Activated CD4-positive, alpha-beta T cell treated with anti-CD3 and anti-CD28 coated beads, Interleukin-2, amount 10 ng/mL, durations not matched to agents 24 days and 14 days (primary cell): ENCODE measurements around the gene CFAP77. TPM values are rescaled to one million over a fixed set of nuclear protein-coding genes. Genes with fewer than 3 reads are reported as not detected.

ENCODE experiments used
- DNase-seq: peaks from one replicate; pipeline ENCODE4 v3.0.0; 2022
- H3K27ac Mint-ChIP-seq: one replicate; pipeline ENCODE4 v1.8.0; 2022; ENCODE audit warnings: mild to moderate bottlenecking, mixed read lengths
- H3K27me3 Mint-ChIP-seq: one replicate; pipeline ENCODE4 v1.8.0; 2022; ENCODE audit warnings: mixed read lengths
- H3K36me3 Mint-ChIP-seq: one replicate; pipeline ENCODE4 v1.8.0; 2022; ENCODE audit warnings: low read depth, mild to moderate bottlenecking, mixed read lengths
- H3K4me1 Mint-ChIP-seq: one replicate; pipeline ENCODE4 v1.8.0; 2021; ENCODE audit warnings: mixed read lengths
- H3K4me3 Mint-ChIP-seq: one replicate; pipeline ENCODE4 v1.8.0; 2022; ENCODE audit warnings: mild to moderate bottlenecking, moderate library complexity, mixed read lengths
- H3K9me3 Mint-ChIP-seq: one replicate; pipeline ENCODE4 v1.8.0; 2021; ENCODE audit warnings: mixed read lengths
- intact Hi-C: fragments of 100-400 bp; cut with micrococcal nuclease; formaldehyde crosslinking; loops from one replicate; pipeline ENCODE4 v1.15.1; 2023
- total RNA-seq: library from RNA; stranded (reverse); gene quantifications from 2 replicates; pipeline ENCODE4 v1.2.3, GENCODE V29; 2022

The CFAP77 gene
- total RNA-seq, 1 donor from 2014 or later = not detected

DNA sequence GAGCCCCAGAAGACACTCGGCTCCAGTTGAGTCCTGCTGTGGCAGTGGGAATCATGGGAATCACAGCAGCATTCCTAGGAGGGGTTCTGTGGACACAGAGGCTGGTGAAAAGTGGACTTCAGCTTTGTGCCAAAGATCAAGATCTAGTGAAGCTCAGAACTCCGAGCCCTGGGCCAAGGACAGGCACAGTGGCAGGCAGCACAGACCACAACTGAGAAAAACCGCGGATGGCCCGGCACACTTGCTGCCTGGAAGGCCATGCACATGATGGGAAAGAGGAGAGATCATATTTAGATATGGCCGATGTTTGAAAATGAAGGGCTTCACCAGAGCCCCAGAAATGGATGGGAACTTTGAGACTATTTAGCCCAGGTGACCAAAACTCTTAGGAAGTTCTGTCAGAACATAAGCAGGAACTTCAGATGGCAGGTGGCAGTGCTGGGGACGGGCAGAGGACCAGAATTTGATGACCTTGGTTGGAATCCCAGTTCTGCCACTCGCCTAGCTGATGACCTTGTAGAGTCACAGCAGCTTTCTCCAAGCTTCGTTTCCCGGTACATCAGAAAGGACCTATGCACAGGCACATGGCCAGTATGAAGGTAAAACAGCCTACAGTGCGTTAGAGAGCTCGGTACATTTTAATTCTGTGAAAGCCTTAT is 190.4 kb downstream of the CFAP77 start:
- no peak overlapping the region for H3K27ac Mint-ChIP-seq
- no peaks in the 10 kb centered on the region for H3K9me3 Mint-ChIP-seq
- intact Hi-C loops = no loop called here
- no peak for DNase-seq
- H3K4me3 Mint-ChIP-seq = no peak overlapping the region
- H3K36me3 Mint-ChIP-seq = peaks cover 17% of the 10 kb centered on the region
- H3K27me3 Mint-ChIP-seq = no peaks in the 10 kb centered on the region
- H3K4me1 Mint-ChIP-seq = peaks cover 8% of the 10 kb centered on the region

DNA sequence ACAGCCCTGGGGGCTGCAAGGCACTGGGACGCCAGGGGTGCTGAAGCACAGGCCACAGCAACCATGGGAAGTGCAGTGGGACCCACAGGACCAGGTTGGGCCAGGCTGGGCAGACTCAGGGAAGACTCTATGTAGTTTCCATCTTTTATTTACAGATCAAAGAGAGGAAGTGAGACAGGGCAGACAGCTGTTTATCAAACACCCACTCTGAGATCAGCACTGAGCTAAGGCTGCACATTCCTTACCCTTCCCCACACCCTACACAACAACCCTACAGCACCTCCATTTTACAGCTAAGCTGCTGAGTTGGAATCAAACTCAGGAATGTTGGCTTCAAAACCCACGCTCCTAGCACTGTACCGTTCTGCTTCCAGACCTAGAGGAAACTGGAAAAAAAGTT is 192.2 kb downstream of the CFAP77 start:
- no peaks in the 10 kb centered on the region for H3K9me3 Mint-ChIP-seq
- intact Hi-C loops = no loop called here
- no peaks in the 10 kb centered on the region for H3K27me3 Mint-ChIP-seq
- H3K27ac Mint-ChIP-seq = no peak overlapping the region
- no peak for DNase-seq
- peaks cover 8% of the 10 kb centered on the region for H3K4me1 Mint-ChIP-seq
- H3K36me3 Mint-ChIP-seq = peaks cover 18% of the 10 kb centered on the region
- H3K4me3 Mint-ChIP-seq = no peak overlapping the region

- no peaks in the 10 kb centered on the region for H3K9me3 Mint-ChIP-seq
- no peak for DNase-seq
- H3K36me3 Mint-ChIP-seq = peaks cover 37% of the 10 kb centered on the region
- no peak overlapping the region for H3K27ac Mint-ChIP-seq
- no peaks in the 10 kb centered on the region for H3K27me3 Mint-ChIP-seq
- intact Hi-C loops = no loop called here
- no peak overlapping the region for H3K4me3 Mint-ChIP-seq
- peaks cover 8% of the 10 kb centered on the region for H3K4me1 Mint-ChIP-seq
Measured at GRCh38 chr9:132605387-132605786, 195.4 kb downstream of the CFAP77 start.

DNA sequence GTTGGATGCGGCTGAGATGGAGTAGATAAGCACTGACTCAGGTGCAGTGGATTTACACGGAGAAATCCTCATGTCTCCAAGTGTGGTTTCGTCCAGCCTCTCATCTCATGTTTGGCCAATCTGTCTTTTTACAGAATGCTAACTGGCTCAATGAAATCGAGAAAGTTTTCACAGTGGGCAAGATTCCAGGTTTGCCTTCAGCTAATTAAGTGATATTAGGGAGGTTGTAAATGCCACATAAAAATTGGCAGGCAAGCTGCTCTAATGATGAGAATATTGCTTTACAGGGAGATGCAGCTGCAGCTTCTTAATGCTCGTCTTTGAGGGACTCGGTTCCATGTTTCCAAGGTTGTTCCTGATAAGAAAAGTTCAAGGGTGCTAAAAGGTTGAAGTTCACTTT is 196.1 kb downstream of the CFAP77 start:
- intact Hi-C loops = no loop called here
- DNase-seq = no peak
- Mint-ChIP-seq H3K36me3 (peaks cover 44% of the 10 kb centered on the region), H3K4me1 (peaks cover 8% of the 10 kb centered on the region), H3K27me3 (no peaks in the 10 kb centered on the region), H3K9me3 (no peaks in the 10 kb centered on the region), H3K4me3 (no peak overlapping the region), H3K27ac (no peak overlapping the region)

- no peak overlapping the region for H3K27ac Mint-ChIP-seq
- intact Hi-C loops = no loop called here
- no peaks in the 10 kb centered on the region for H3K4me1 Mint-ChIP-seq
- H3K27me3 Mint-ChIP-seq = no peaks in the 10 kb centered on the region
- no peaks in the 10 kb centered on the region for H3K9me3 Mint-ChIP-seq
- DNase-seq = no peak
- peaks cover 50% of the 10 kb centered on the region for H3K36me3 Mint-ChIP-seq
- no peak overlapping the region for H3K4me3 Mint-ChIP-seq
Measured at GRCh38 chr9:132609184-132609583, 199.2 kb downstream of the CFAP77 start.

- H3K36me3 Mint-ChIP-seq = peaks cover 54% of the 10 kb centered on the region
- H3K27me3 Mint-ChIP-seq = no peaks in the 10 kb centered on the region
- no peak overlapping the region for H3K4me3 Mint-ChIP-seq
- intact Hi-C loops = no loop called here
- H3K27ac Mint-ChIP-seq = no peak overlapping the region
- no peaks in the 10 kb centered on the region for H3K4me1 Mint-ChIP-seq
- H3K9me3 Mint-ChIP-seq = no peaks in the 10 kb centered on the region
- no peak for DNase-seq
Measured at GRCh38 chr9:132609829-132610228, 199.8 kb downstream of the CFAP77 start.

GRCh38 chr9:132610661-132611060 is 200.7 kb downstream of the CFAP77 start:
- Mint-ChIP-seq H3K27me3 (no peaks in the 10 kb centered on the region), H3K4me1 (no peaks in the 10 kb centered on the region), H3K9me3 (no peaks in the 10 kb centered on the region), H3K27ac (no peak overlapping the region), H3K4me3 (no peak overlapping the region), H3K36me3 (peaks cover 55% of the 10 kb centered on the region)
- DNase-seq = no peak
- intact Hi-C loops = no loop called here

DNA sequence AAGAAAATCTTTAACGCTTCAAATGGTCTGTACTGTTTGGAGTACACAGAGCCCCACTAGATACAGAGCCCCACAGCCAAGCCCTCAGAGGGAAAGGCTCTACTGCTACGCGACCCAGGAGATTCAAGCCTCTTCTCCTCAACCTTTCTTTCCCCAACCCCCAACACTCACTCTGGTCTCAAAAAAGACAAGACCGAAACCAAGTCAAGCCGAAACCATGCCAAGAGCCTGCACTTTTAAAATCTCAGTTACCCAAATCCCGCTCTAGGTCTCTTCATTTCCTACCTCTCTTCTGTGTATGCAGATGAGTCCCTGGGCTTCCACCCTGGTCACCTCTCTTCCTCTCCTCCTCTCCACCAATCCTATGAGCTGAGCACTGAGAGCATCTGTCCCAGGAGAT is 204.3 kb downstream of the CFAP77 start:
- DNase-seq = no peak
- Mint-ChIP-seq H3K4me1 (peaks cover 9% of the 10 kb centered on the region), H3K36me3 (peaks cover 59% of the 10 kb centered on the region), H3K27ac (no peak overlapping the region), H3K27me3 (no peaks in the 10 kb centered on the region), H3K9me3 (no peaks in the 10 kb centered on the region), H3K4me3 (no peak overlapping the region)
- intact Hi-C loops = no loop called here

DNA sequence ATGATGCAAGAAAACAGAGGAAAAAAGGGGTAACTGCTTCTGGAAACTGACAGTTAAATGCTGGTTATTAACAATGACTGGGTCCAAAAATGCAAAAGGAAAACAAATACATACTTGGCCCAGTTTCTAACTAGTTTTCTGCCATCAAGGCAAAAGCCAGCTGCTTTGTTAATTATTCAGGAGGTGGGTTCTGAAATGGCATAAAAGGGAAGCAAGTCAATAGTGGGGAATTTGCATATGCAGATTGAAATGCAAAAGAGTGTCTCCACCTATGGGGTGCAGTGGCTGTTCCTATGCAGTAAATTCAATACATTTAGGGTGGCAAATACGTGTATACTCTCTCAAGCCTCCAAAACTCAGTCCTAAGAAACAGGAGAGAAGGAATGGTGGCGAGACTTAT is 205.8 kb downstream of the CFAP77 start:
- H3K27ac Mint-ChIP-seq = no peak overlapping the region
- H3K9me3 Mint-ChIP-seq = no peaks in the 10 kb centered on the region
- peaks cover 9% of the 10 kb centered on the region for H3K4me1 Mint-ChIP-seq
- no peak for DNase-seq
- H3K27me3 Mint-ChIP-seq = no peaks in the 10 kb centered on the region
- intact Hi-C loops = no loop called here
- H3K36me3 Mint-ChIP-seq = peaks cover 52% of the 10 kb centered on the region
- no peak overlapping the region for H3K4me3 Mint-ChIP-seq

DNA sequence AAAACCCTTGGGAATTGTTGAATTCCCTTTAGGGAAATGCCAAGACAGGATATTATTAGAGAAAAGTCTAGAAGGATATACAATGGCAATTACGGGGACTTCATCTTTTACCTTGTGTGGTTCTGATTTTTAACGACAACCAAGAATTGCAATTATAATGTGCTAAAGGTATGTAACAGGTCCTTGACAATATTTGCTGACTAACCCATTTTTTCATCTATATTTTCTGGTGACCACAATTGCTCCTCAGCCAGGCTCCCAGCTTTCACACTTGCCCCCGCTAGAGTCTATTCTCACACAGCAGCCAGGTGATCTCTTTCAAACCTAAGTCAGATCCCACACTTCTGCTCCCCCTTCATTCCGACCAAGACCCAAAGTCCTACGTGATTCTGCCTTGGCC is 206.7 kb downstream of the CFAP77 start:
- H3K27ac Mint-ChIP-seq = peak overlapping the region; percentile 11
- intact Hi-C loops = no loop called here
- peaks cover 43% of the 10 kb centered on the region for H3K36me3 Mint-ChIP-seq
- H3K9me3 Mint-ChIP-seq = no peaks in the 10 kb centered on the region
- H3K27me3 Mint-ChIP-seq = no peaks in the 10 kb centered on the region
- H3K4me1 Mint-ChIP-seq = peaks cover 9% of the 10 kb centered on the region
- no peak overlapping the region for H3K4me3 Mint-ChIP-seq
- DNase-seq = no peak

- Mint-ChIP-seq H3K4me3 (no peak overlapping the region), H3K27me3 (no peaks in the 10 kb centered on the region), H3K36me3 (peaks cover 44% of the 10 kb centered on the region), H3K27ac (no peak overlapping the region), H3K9me3 (no peaks in the 10 kb centered on the region), H3K4me1 (peaks cover 2% of the 10 kb centered on the region)
- no peak for DNase-seq
- intact Hi-C loops = no loop called here
Measured at GRCh38 chr9:132622159-132622558, 212.1 kb downstream of the CFAP77 start.

Other genes starting within 250 kb of the CFAP77 start
- 1.6 and 1.7 TPM in 2 replicates for gene NTNG2, start 248.2 kb upstream of the CFAP77 start, total RNA-seq
- 45.8 and 46.0 TPM in 2 replicates for gene SETX, start 55.2 kb upstream of the CFAP77 start, total RNA-seq
- 33.6 and 34.8 TPM in 2 replicates for gene TTF1, start 3.4 kb upstream of the CFAP77 start, total RNA-seq
- not detected in 2 replicates for gene BARHL1, start 172.4 kb downstream of the CFAP77 start, total RNA-seq